GM21576 (cell line): ENCODE results near the gene CC2D1B.

Experiments
- ATAC-seq: cut with Tn5 transposase; IDR thresholded peaks from one replicate; pipeline ENCODE4 v1.9.1; 2021; ENCODE audit warnings: mild to moderate bottlenecking, moderate library complexity; ENCODE audit not compliant: unreplicated experiment

The CC2D1B gene

GRCh38 chr1:52306227-52307006, 59.6 kb downstream of the CC2D1B start:
- ATAC-seq: no peak

- ATAC-seq: no peak
Observed at GRCh38 chr1:52305417-52306226, 60.4 kb downstream of the CC2D1B start.
